Endothelial cell of umbilical vein (primary cell): ENCODE data around the gene GNG3. TPM values are rescaled to one million over a fixed set of nuclear protein-coding genes. Genes with fewer than 3 reads are reported as not detected.

Experiments
- BruUV-seq: library from RNA; stranded (reverse); fragments of 400-500 nt; replicated peaks from 2 replicates; lab custom pipeline; 2021; lab: Mats Ljungman, UMichigan
- CTCF ChIA-PET: fragments of 300-600, 350-600 bp; sonication (Branson Sonifier 250); formaldehyde crosslinking; loops from one replicate; lab custom pipeline; 2021; ENCODE audit warnings: antibody characterized with exemption, inconsistent platforms; lab: Charles Lee
- POLR2A ChIA-PET: fragments of 300-600, 350-600 bp; sonication (Branson Sonifier 250); formaldehyde crosslinking; loops from one replicate; lab custom pipeline; 2021; ENCODE audit warnings: antibody characterized with exemption, inconsistent platforms; lab: Charles Lee
- DNase-seq: peaks from one replicate; pipeline ENCODE4 v3.0.0-alpha.2; 2011; ENCODE audit warnings: low read depth, low spot score
- FAIRE-seq: peaks from 2 replicates; lab custom pipeline; 2011; peaks lifted over from hg19 to GRCh38; lab: Jason Lieb, UNC
- H2AFZ ChIP-seq: 2 replicates; pipeline ENCODE4 v1.6.0; 2012; ENCODE audit warnings: low read depth, low read length, control low read depth, inconsistent platforms
- H3K27ac ChIP-seq: 2 replicates; pipeline ENCODE4 v1.5.1; 2011; ENCODE audit warnings: low read depth, mild to moderate bottlenecking, control low read depth, low read length, moderate library complexity; ENCODE audit not compliant: insufficient read depth
- H3K27me3 ChIP-seq, 2 experiments: 2 replicates each; pipeline versions ENCODE4 v1.6.0 to v1.6.1; 2011; ENCODE audit warnings: low read length in 2 of 2, mixed read lengths in 1 of 2; ENCODE audit not compliant: control insufficient read depth in 2 of 2, insufficient read depth in 2 of 2
- H3K36me3 ChIP-seq, 2 experiments: 2 replicates in 1 of 2; 3 replicates in 1 of 2; pipeline ENCODE4 v1.5.1; 2011; ENCODE audit warnings: low read length in 2 of 2, mild to moderate bottlenecking in 1 of 2, moderate library complexity in 1 of 2; ENCODE audit not compliant: control insufficient read depth in 2 of 2, insufficient read depth in 2 of 2; ENCODE audit errors: extremely low read depth in 1 of 2
- H3K4me1 ChIP-seq: 3 replicates; pipeline ENCODE4 v1.5.1; 2011; ENCODE audit warnings: mild to moderate bottlenecking, low read length; ENCODE audit not compliant: control insufficient read depth, insufficient read depth; ENCODE audit errors: extremely low read depth
- H3K4me2 ChIP-seq: 2 replicates; pipeline ENCODE4 v1.6.1; 2011; ENCODE audit warnings: low read length, control low read depth, mixed read lengths; ENCODE audit not compliant: insufficient read depth
- H3K4me3 ChIP-seq, 3 experiments: fragments of 200-600 bp in 1 of 3; sonication (generic), shearing (Covaris generic) in 1 of 3; replicated peaks in 1 of 3; 2 replicates each; pipeline ENCODE4 v1.5.1; 2011 to 2016; ENCODE audit warnings: control low read depth in 3 of 3, low read length in 3 of 3, mild to moderate bottlenecking in 2 of 3, inconsistent platforms in 1 of 3, low read depth in 1 of 3, moderate library complexity in 1 of 3; ENCODE audit not compliant: insufficient read depth in 1 of 3
- H3K79me2 ChIP-seq: 2 replicates; pipeline ENCODE4 v1.6.0; 2012; ENCODE audit warnings: low read length, inconsistent platforms; ENCODE audit not compliant: control insufficient read depth, insufficient read depth
- H3K9ac ChIP-seq: replicated peaks from 2 replicates; pipeline ENCODE3; 2011; ENCODE audit warnings: low read length, control low read depth; ENCODE audit not compliant: insufficient read depth; ENCODE audit errors: extremely low read depth
- H3K9me1 ChIP-seq: replicated peaks from 3 replicates; pipeline ENCODE4 v1.6.0; 2011; ENCODE audit warnings: mild to moderate bottlenecking, low read length; ENCODE audit not compliant: control insufficient read depth, insufficient read depth; ENCODE audit errors: extremely low read depth
- H3K9me3 ChIP-seq: replicated peaks from 2 replicates; pipeline ENCODE4 v1.5.1; 2012; ENCODE audit warnings: low read length, inconsistent platforms; ENCODE audit not compliant: control insufficient read depth, insufficient read depth
- H4K20me1 ChIP-seq: replicated peaks from 2 replicates; pipeline ENCODE3; 2011; ENCODE audit warnings: mild to moderate bottlenecking, low read length; ENCODE audit not compliant: control insufficient read depth, insufficient read depth; ENCODE audit errors: extremely low read depth
- CTCF ChIP-seq, 2 donors: IDR thresholded peaks; 1 replicate in 1 of 2; 2 replicates in 1 of 2; pipeline ENCODE4 v1.5.1; 2011; ENCODE audit warnings: low read length in 2 of 2, mild to moderate bottlenecking in 2 of 2, moderate library complexity in 2 of 2, control low read depth in 1 of 2, inconsistent platforms in 1 of 2, low read depth in 1 of 2; ENCODE audit not compliant: insufficient read depth in 1 of 2; ENCODE audit errors: extremely low read depth in 1 of 2
- EZH2 ChIP-seq: IDR thresholded peaks from 2 replicates; pipeline ENCODE4 v1.6.1; 2012; ENCODE audit warnings: borderline replicate concordance, low read depth, mild to moderate bottlenecking, moderate library complexity, low read length, inconsistent platforms; ENCODE audit not compliant: severe bottlenecking
- FOS ChIP-seq: IDR thresholded peaks from 2 replicates; pipeline ENCODE4 v1.6.1; 2011; ENCODE audit warnings: mild to moderate bottlenecking, low read length, moderate library complexity, borderline replicate concordance; ENCODE audit not compliant: insufficient read depth
- GATA2 ChIP-seq: IDR thresholded peaks from 2 replicates; pipeline ENCODE4 v1.7.0; 2011; ENCODE audit warnings: low read depth, mild to moderate bottlenecking, moderate library complexity, mixed read lengths, low read length; ENCODE audit not compliant: insufficient read length, insufficient read depth
- JUN ChIP-seq: IDR thresholded peaks from 2 replicates; pipeline ENCODE4 v1.6.1; 2011; ENCODE audit warnings: borderline replicate concordance, low read depth; ENCODE audit not compliant: insufficient read length, insufficient read depth
- MAX ChIP-seq: IDR thresholded peaks from 2 replicates; pipeline ENCODE4 v1.6.1; 2011; ENCODE audit not compliant: insufficient read depth, insufficient read length
- MYC ChIP-seq: IDR thresholded peaks from one replicate; pipeline ENCODE4 v1.6.1; 2011; ENCODE audit warnings: mild to moderate bottlenecking, low read depth, low read length
- POLR2A ChIP-seq: IDR thresholded peaks from 2 replicates; pipeline ENCODE4 v1.6.1; 2012; ENCODE audit warnings: low read depth, mild to moderate bottlenecking, control low read depth, low read length
- POLR2AphosphoS5 ChIP-seq: IDR thresholded peaks from 2 replicates; pipeline ENCODE4 v1.6.1; 2012; ENCODE audit warnings: low read depth, mild to moderate bottlenecking, control low read depth, low read length, moderate library complexity; ENCODE audit not compliant: insufficient read depth
- dilution Hi-C: fragments of 300-500 bp; cut with MboI; formaldehyde crosslinking; loops from one replicate; pipeline ENCODE4 v1.15.0; 2019; ENCODE audit warnings: low sequenced_read_pairs; ENCODE audit not compliant: extremely low pct_ligation_motif_present
- intact Hi-C: fragments of 100-400 bp; cut with micrococcal nuclease; formaldehyde crosslinking; loops from one replicate; pipeline ENCODE4 v1.10.0; 2022
- polyA plus RNA-seq, 4 experiments: library from polyadenylated mRNA; depleted of rRNA in 3 of 4; stranded (reverse) in 3 of 4; unstranded in 1 of 4; fragments of >200 nt; gene quantifications; 2 replicates each; pipeline versions ENCODE4 v1.2.1 to v1.2.3, GENCODE V29; 2011 to 2012; ENCODE audit warnings: missing spikeins in 1 of 4
- total RNA-seq: library from RNA; stranded (reverse); gene quantifications from 2 replicates; pipeline ENCODE4 v1.2.3, GENCODE V29; 2021

Gene GNG3
- total and polyA plus RNA-seq, 2 donors (not counting 3 experiments of a cell fraction or from before 2014, with no cell fraction given) = not detected

GRCh38 chr11:62752177-62752785 lies 44.8 kb downstream of the GNG3 start:
- Histone ChIP-seq H3K79me2 (peaks cover 10% of the 10 kb centered on the region), H3K9me3 (no peaks in the 10 kb centered on the region), H3K9ac (no peak overlapping the region), H3K4me2 (no peak overlapping the region), H3K36me3 (peaks cover 0 to 5% of the 10 kb centered on the region in 2 experiments), H3K27ac (no peak overlapping the region), H3K9me1 (no peaks in the 10 kb centered on the region), H4K20me1 (no peaks in the 10 kb centered on the region), H3K27me3 (no peaks in the 10 kb centered on the region), H2AFZ (no peak overlapping the region), H3K4me3 (no peak overlapping the region), H3K4me1 (peaks cover 5% of the 10 kb centered on the region)
- FAIRE-seq = no peak
- no TSS peak for BruUV-seq
- POLR2A ChIA-PET = no interaction called here
- dilution Hi-C loops (no loop called here), intact Hi-C loops (loop anchor here (5.0 kb wide), 1 partner anchor 1085 kb away; the partner anchor contains the start of gene MARK2)
- CTCF ChIA-PET = interaction anchor here (1.9 to 2.5 kb wide), 2 partner anchors 9 to 23 kb away, joined by 4 to 8 read pairs; no protein-coding TSS in a partner anchor
- TF ChIP-seq POLR2AphosphoS5 (no peak), MAX (no peak), EZH2 (no peak), MYC (no peak), CTCF (IDR thresholded peaks at IDR 0.05; ENCODE audit: extremely low read depth in 1 of 2, insufficient read depth in 1 of 2, low read depth in 1 of 2, low read length in 2 of 2) (no peak), POLR2A (no peak), JUN (no peak), GATA2 (no peak), FOS (no peak)
- DNase-seq = no peak
